Heart right ventricle (tissue), 16 donors: ENCODE measurements around the gene HBB. TPM values are rescaled to one million over a fixed set of nuclear protein-coding genes. Genes with fewer than 3 reads are reported as not detected.

ENCODE experiments used
- ATAC-seq, 8 donors: fragments of 200-7000 bp; cut with Tn5 transposase; one replicate each; pipeline ENCODE4 v1.9.1; 2020; ENCODE audit warnings: mild to moderate bottlenecking in 8 of 8, moderate library complexity in 8 of 8, moderate number of reproducible peaks in 1 of 8
- DNase-seq, 2 donors: peaks; one replicate each; pipeline ENCODE4 v3.0.0-alpha.2; 2020
- H3K27ac ChIP-seq, 10 donors: fragments of 200-600 bp; sonication (generic) in 2 of 10; one replicate each; pipeline versions ENCODE4 v1.5.0 to v1.8.0; 2020 to 2022; ENCODE audit warnings: mild to moderate bottlenecking in 3 of 10
- H3K27me3 ChIP-seq, 7 donors: fragments of 200-600 bp; one replicate each; pipeline ENCODE4 v1.8.0; 2021 to 2022; ENCODE audit warnings: mild to moderate bottlenecking in 2 of 7
- H3K36me3 ChIP-seq, 9 donors: fragments of 200-600 bp; sonication (generic) in 1 of 9; one replicate each; pipeline versions ENCODE4 v1.5.0 to v1.8.0; 2020 to 2022; ENCODE audit warnings: mild to moderate bottlenecking in 2 of 9
- H3K4me1 ChIP-seq, 9 donors: fragments of 200-600 bp; sonication (generic) in 1 of 9; one replicate each; pipeline versions ENCODE4 v1.5.0 to v1.8.0; 2020 to 2022; ENCODE audit warnings: mild to moderate bottlenecking in 4 of 9
- H3K4me3 ChIP-seq, 10 donors: fragments of 200-600 bp; sonication (generic) in 2 of 10; one replicate each; pipeline versions ENCODE4 v1.5.0 to v1.8.0; 2020 to 2022; ENCODE audit warnings: mild to moderate bottlenecking in 7 of 10, moderate library complexity in 2 of 10
- H3K9me3 ChIP-seq, 11 donors: fragments of 200-600 bp in 10 of 11; sonication (generic) in 2 of 11; one replicate each; pipeline versions ENCODE4 v1.5.0 to v1.8.0; 2013 to 2022; ENCODE audit warnings: mild to moderate bottlenecking in 2 of 11, control low read depth in 1 of 11, moderate library complexity in 1 of 11
- CTCF ChIP-seq, 9 donors: fragments of 200-600 bp; sonication (generic) in 2 of 9; IDR thresholded peaks; one replicate each; pipeline versions ENCODE4 v1.5.0 to v1.8.0; 2021 to 2022; ENCODE audit warnings: antibody characterized with exemption in 9 of 9, mild to moderate bottlenecking in 5 of 9, moderate library complexity in 1 of 9
- WGBS, 2 donors: extraction: QIAGEN DNeasy Blood & Tissue Kit; methylation state at CpG; one replicate each; pipeline ENCODE4 v1.1.7; 2013; ENCODE audit warnings: inconsistent platforms in 1 of 2; 5-methylcytosine and 5-hydroxymethylcytosine counted together
- intact Hi-C, 10 donors: fragments of 100-400 bp; cut with DNase I; formaldehyde crosslinking; loops; one replicate each; pipeline versions ENCODE4 v1.11.1 to v1.14.2; 2022
- polyA plus RNA-seq, 2 donors: library from polyadenylated mRNA; stranded (reverse); fragments of 200-250 nt; gene quantifications; one replicate each; pipeline ENCODE4 v1.2.3, GENCODE V29; 2013
- total RNA-seq, 10 donors: library from RNA; stranded (reverse); fragmentation: NEBNext Ultra II Directional in 3 of 10; extraction: Animal tissue kit (Norgen Biotek cat#: 25700) in 3 of 10; gene quantifications; one replicate each; pipeline versions ENCODE4 v1.2.1 to v1.2.4, GENCODE V29; 2021 to 2023
- donor health status: Arrhythmogenic right ventricular cardiomyopathy.
- donor health status: ischemic (EF 13 %, LVEDD 7.1; RV severe dilation, severe dysfunction).
- donor health status: healthy with polysubstance abuse.
- donor health status: DM: no; HTN: yes; CAD: no.
- donor health status: DM: no; HTN: no; CAD: no.
- donor health status: ischemic (EF 25% LVEDD 6.9; RV normal size, moderate dysfunction).
- donor health status: ischemic (EF 25% LVEDD 5.7; RV mildly dilated, moderate dysfunction).
- donor health status: healthy.
- donor health status: DM: yes; HTN: yes; CAD: no.
- donor health status: Ischemic cardiomyopathy.
- donor health status: ischemic (EF 35%, LVEDD 5.7; RV mildly dilated, moderate dysfunction).
- donor health status: nonischemic (EF 11% LVEDD 7.7; RV severe dilation, severe dysfunction).
- donor health status: DM: yes; HTN: yes; CAD: no.
- donor health status: PGD.
- donor health status: ischemic (EF 29% LVEDD 5.4; RV normal size, mild dysfunction).
- donor health status: nonischemic (EF 23%, LVEDD 6.1; RV moderate dilation, normal function).

The HBB gene
- total and polyA plus RNA-seq, 12 donors = 39.1 to 1,566 (median 273) TPM; not detected in 1

DNA sequence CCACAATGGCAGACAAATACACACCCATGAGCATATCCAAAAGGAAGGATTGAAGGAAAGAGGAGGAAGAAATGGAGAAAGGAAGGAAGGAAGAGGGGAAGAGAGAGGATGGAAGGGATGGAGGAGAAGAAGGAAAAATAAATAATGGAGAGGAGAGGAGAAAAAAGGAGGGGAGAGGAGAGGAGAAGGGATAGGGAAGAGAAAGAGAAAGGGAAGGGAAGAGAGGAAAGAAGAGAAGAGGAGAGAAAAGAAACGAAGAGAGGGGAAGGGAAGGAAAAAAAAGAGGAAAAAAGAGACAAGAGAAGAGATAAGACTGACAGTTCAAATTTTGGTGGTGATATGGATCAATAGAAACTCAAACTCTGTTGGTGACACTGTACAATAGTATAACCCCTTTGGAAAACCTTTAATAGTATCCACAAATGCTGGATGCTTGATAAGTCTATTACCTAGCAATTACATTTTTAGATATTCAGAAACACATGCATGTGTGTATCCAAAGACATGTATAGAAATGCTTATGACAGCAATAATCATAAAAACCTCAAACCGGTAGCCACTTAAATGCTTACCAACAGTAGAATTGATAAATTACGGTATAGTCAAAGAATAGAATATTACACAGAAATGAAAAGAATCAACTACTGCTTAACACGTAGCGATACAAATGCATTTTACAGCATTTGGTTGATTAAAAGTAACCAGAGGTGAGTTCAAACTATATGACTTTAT, 8.7 kb upstream of the HBB start:
- peaks cover 0 to 22% (median 0%) of the 10 kb centered on the region in 7 donors for H3K27me3 ChIP-seq
- no peak overlapping the region for H3K27ac ChIP-seq
- no peaks in the 10 kb centered on the region for H3K9me3 ChIP-seq
- intact Hi-C loops = no loop called here
- no peak for TF ChIP-seq CTCF (IDR thresholded peaks at IDR 0.05)
- ATAC-seq = no peak
- DNase-seq = no peak
- H3K4me3 ChIP-seq = no peak overlapping the region
- no peaks in the 10 kb centered on the region for H3K36me3 ChIP-seq
- no peaks in the 10 kb centered on the region for H3K4me1 ChIP-seq
- WGBS, 2 donors = 85 to 88% methylated on average over 5 of the region's 5 CpGs

- no peaks in the 10 kb centered on the region for H3K4me1 ChIP-seq
- no peak within 1 kb of the TSS for H3K27ac ChIP-seq
- DNase-seq (no peak), ATAC-seq (no peak)
- no peak for TF ChIP-seq CTCF (IDR thresholded peaks at IDR 0.05)
- 43 to 46% methylated on average over 2 of the region's 2 CpGs for WGBS, 2 donors
- intact Hi-C loops = no loop called here
- no peaks in the 10 kb centered on the region for H3K36me3 ChIP-seq
- no peaks in the 10 kb centered on the region for H3K9me3 ChIP-seq
- no peak within 1 kb of the TSS for H3K4me3 ChIP-seq
- peaks cover 0 to 22% (median 0%) of the 10 kb centered on the region in 7 donors for H3K27me3 ChIP-seq
These were observed 7.5 kb upstream of the HBB start, which contains the start of gene HBD for GRCh38 chr11:5234381-5234834. Gene HBD, minus strand, starts transcription at chr11:5234483. Its CDS starts 50 bp downstream, at chr11:5234433.

- Histone ChIP-seq H3K4me3 (no peak overlapping the region), H3K27ac (no peak overlapping the region), H3K9me3 (no peaks in the 10 kb centered on the region), H3K36me3 (no peaks in the 10 kb centered on the region), H3K4me1 (no peaks in the 10 kb centered on the region), H3K27me3 (peaks cover 0 to 22% (median 0%) of the 10 kb centered on the region in 7 donors)
- intact Hi-C loops = no loop called here
- DNase-seq = no peak
- ATAC-seq = no peak
- no peak for TF ChIP-seq CTCF (IDR thresholded peaks at IDR 0.05)
- 82 to 84% methylated on average over 1 of the region's 1 CpG for WGBS, 2 donors
These were observed 6.4 kb upstream of the HBB start for GRCh38 chr11:5233307-5233706.

GRCh38 chr11:5232821-5233220, 6.0 kb upstream of the HBB start:
- Histone ChIP-seq H3K4me3 (no peak overlapping the region), H3K4me1 (no peaks in the 10 kb centered on the region), H3K9me3 (no peaks in the 10 kb centered on the region), H3K27ac (no peak overlapping the region), H3K36me3 (no peaks in the 10 kb centered on the region), H3K27me3 (peaks cover 0 to 19% (median 0%) of the 10 kb centered on the region in 7 donors)
- TF ChIP-seq CTCF (IDR thresholded peaks at IDR 0.05) = no peak
- DNase-seq (no peak), ATAC-seq (no peak)
- 91 to 93% methylated on average over 2 of the region's 2 CpGs for WGBS, 2 donors
- intact Hi-C loops = no loop called here
